ENCODE measurements around the gene BTF3L4.
A peak's percentile ranks its signal among the peaks of the same experiment; 100 is the strongest.
"Not testable (repeated sequence)": the region's sequence is repeated elsewhere in the genome, so short reads cannot be mapped to it uniquely, and the experiment has no call there.

The BTF3L4 gene

GRCh38 chr1:52056163-52056936 lies at the start of gene BTF3L4:
TSS of gene BTF3L4 (plus strand) at chr1:52056295. CDS start at chr1:52059848, 3,553 bp downstream.
- DNase-seq (ENCODE audit: low spot score) = peak; percentile 98

- DNase-seq (ENCODE audit: low spot score) = no peak
These were observed 48.7 kb upstream of the BTF3L4 start for GRCh38 chr1:52007215-52008002.

DNA sequence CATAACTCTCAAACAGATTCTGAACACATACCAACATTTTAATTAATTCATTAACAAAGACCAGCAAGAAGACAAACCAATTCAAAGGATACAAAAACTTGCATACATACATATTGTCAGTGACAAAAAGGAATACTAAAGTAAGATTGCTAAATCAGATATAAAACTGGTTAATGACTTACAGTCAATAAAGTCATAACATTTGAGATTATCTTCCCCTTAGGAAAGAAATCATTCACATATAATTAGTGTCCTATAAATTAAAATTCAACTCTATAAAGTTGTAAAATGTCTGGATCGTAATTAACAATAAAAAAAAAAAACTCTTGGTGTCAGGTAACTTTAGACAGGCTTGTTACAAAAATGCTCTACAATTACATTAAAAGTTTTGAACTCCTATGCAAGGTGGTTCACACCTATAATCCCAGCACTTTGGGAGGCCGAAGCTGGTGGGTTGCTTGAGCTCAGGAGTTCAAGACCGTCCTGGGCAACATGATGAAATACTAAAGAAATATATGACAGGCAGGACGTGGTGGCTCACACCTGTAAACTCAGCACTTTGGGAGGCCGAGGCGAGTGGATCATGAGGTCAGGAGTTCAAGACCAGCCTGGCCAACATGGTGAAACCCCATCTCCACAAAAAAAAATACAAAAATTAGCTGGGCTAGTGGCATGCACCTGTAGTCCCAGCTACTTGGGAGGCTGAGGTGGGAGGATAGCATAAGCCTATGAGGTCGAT lies 47.9 kb upstream of the BTF3L4 start:
- DNase-seq (ENCODE audit: low spot score) = no peak

DNA sequence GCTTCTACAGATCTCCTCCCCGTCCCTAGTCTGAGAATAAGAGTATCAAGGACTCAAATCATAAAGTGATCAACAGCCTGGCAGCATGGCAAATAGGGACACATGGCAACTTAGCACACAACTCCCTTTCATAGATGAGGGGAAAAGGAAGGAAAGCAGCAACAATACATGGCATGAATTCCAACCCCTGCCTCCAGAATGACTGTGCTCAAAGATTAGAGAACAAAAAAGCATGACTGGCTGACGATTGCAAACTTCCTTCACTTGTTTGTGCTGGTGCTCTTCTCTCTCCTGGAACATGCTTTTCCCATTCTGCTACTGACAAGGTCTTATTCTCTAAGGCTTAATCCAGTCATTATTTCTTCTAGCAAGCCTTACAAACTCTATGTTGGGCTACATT lies 34.0 kb upstream of the BTF3L4 start:
- DNase-seq (ENCODE audit: low spot score) = no peak

- DNase-seq (ENCODE audit: low spot score) = no peak
These were observed 29.8 kb upstream of the BTF3L4 start for GRCh38 chr1:52026278-52026677.

GRCh38 chr1:52028328-52028727 lies 27.8 kb upstream of the BTF3L4 start:
- no peak for DNase-seq (ENCODE audit: low spot score)

- DNase-seq (ENCODE audit: low spot score) = not testable (repeated sequence)
These were observed 27.3 kb upstream of the BTF3L4 start for GRCh38 chr1:52028839-52029238.

- DNase-seq (ENCODE audit: low spot score) = no peak
These were observed 23.8 kb upstream of the BTF3L4 start for GRCh38 chr1:52032124-52032784.

- peak; percentile 18 for DNase-seq (ENCODE audit: low spot score)
These were observed 23.3 kb upstream of the BTF3L4 start for GRCh38 chr1:52032785-52033131.

DNA sequence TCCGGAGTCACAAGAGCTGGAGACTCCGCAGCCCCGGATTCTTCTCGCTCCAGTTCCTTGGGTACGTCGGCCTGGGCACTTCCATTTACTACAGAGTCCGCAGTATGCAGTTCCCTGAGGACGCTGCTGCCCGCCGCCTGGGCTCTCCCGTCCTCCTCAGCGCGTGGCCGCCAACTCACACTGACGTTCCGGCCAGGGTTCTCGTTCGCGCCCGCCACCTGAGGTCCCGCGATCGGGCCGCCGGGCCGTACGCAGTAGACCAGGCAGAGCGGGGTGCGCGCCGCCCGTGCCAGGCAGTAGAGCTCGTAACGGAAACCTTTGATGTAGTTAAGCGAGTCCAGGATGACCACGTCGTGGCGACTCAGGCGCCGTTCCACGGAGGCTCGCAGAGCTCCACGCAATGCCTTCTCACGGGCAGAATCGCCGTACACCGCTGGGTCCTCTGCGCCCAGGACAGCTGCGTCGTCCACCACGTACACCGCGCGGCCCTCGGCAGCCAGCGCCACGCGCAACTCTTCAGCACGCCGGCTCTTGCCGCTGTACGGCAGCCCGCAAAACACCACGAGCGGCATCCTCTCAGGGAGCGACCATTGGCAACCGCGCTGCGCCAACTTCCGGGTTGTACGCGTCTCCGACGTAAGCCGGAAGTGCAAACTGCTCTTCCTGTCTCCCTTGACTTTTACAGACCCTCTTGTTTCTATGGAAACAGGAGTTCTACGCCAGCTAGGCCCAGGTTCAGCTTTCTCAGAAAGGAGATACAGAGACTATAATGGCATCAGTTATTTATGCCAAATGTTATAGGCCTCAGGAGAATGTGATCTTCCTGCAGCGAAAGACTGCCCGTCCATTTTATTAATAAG lies 22.7 kb upstream of the BTF3L4 start, which contains the start of gene KTI12:
Gene KTI12, minus strand, starts transcription at position 621 of the 860 bp plus-strand sequence. Its CDS starts 49 bp downstream, at position 572.
- DNase-seq (ENCODE audit: low spot score) = peak; percentile 95

DNA sequence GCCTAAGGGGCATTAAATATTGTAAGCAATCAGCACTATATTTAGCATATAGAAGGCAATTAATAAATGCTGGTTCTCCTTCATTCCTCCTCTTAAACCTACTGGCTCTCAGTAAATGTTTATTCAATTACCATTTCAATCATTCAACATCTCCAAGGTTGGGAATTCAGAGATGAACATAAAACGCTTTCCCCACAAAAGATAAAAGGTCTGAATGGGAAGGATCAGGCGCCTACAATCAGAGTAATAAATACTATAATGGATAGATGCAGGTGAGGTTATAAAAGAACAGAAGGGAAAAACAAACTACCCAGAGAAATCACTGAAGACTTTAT lies 22.1 kb upstream of the BTF3L4 start:
- DNase-seq (ENCODE audit: low spot score) = no peak

- no peak for DNase-seq (ENCODE audit: low spot score)
These were observed 18.7 kb upstream of the BTF3L4 start for GRCh38 chr1:52037402-52037814.

- DNase-seq (ENCODE audit: low spot score) = no peak
These were observed 18.2 kb upstream of the BTF3L4 start for GRCh38 chr1:52037909-52038308.

DNA sequence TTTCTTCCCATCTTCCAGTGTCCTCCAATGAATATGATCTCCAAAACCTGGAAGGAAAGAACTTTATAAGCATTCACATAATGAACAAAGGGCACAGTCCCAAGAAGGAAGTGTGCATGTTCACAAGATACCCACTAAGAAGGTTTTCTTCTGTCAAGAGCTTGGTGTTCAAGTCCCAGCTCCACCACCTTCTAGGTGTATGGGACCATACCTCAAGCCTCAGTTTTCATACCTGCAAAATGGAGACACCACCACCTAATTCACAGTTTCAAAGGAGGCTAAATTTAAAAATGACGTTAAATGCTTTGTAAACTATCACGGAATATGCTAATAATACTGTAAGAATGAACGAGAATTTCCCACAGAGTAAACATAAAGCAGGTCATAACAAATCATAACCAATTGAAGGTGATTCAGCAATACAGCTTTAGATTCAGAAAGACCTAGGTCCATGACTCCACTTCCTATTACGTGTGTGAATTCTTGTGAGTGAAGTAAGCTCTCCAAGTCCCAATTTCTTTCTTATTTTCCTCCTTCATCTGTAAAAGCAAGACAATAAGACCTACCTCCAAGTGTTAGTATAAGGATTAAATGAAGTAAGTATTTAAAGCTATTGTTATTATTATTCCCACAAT lies 14.4 kb upstream of the BTF3L4 start:
- no peak for DNase-seq (ENCODE audit: low spot score)

- no peak for DNase-seq (ENCODE audit: low spot score)
These were observed 10.9 kb upstream of the BTF3L4 start for GRCh38 chr1:52045236-52045635.

GRCh38 chr1:52045666-52046195 lies 10.4 kb upstream of the BTF3L4 start:
- DNase-seq (ENCODE audit: low spot score) = not testable (repeated sequence)

- not testable (repeated sequence) for DNase-seq (ENCODE audit: low spot score)
These were observed 6.8 kb upstream of the BTF3L4 start for GRCh38 chr1:52049337-52049736.

DNA sequence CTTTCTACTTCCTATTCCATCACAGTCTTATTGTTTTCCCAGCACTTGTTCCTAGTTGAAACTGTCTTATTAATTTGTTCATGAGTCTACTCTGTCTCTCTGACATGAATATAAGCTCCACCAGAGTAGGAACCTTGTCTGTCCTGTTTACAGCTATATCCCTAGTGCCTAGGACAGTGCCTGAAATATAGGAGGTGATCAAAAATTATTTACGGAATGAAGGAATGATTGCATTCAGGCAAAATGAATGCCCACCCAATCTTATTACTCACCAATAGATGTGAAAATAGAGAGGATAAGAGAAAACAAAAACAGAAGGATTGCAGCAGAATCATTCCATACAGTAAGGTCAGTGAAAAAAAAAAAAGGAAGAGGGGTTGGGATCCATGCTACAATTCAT lies 2.2 kb upstream of the BTF3L4 start:
- DNase-seq (ENCODE audit: low spot score) = no peak

DNA sequence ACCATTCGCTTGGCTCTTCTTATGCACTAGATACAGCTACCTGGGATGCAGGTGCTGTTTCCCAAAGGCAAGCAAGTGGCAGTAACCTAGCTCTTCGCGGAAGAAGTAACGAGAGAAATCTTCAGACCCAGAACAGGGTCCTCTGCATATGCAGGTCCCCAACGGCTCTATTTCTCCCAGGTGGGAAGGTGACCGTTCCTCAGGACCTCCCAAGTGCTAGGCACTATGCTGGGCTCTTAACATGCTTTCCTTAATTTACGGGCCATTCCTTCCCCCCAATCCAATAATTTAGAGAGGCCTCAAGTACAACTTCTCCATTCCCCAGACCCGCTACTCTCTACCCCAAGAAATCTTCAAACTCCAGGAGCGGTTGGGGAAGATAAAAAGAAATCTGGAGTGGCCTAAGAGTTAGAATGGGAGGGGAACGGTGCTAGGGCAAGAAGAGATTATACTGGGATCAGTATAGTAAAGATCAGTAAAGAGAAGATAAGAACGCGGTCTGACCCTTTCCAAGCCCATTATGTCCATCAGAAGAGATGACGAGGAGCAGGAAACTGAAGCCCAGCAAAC lies 1.5 kb upstream of the BTF3L4 start:
- DNase-seq (ENCODE audit: low spot score) = no peak

Data from Ammon's horn (tissue), 1 donor.